Inflammatory macrophage treated with lipopolysaccharide for 1 hour (primary cell): Measurements from ENCODE around the gene TFEB.

Experiments
- DNase-seq, 2 donors: peaks; one replicate each; pipeline ENCODE4 v3.0.0-alpha.2; 2020 to 2022

Gene TFEB

GRCh38 chr6:41721414-41721813 lies 14.0 kb downstream of the TFEB start:
- no peak for DNase-seq

DNA sequence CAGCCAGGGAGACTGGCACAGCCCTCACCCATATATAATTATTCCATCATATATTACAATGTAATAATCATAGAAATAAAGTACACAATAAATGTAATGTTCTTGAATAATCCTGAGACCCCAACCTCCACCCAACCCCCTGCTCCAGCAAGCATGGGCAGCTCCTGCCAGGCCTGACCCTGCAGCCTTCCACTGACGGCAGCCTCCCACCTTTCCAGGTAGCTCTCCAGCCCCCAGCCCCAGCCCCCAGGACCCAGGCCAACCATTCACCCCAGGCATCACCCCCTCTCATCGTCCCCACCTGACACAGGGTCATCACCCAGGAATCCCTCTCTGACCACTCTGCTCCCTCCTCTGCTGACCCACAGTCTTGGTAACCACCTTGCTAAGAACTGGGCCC lies 14.6 kb downstream of the TFEB start:
- no peak for DNase-seq

GRCh38 chr6:41720262-41720620 lies 15.2 kb downstream of the TFEB start:
- DNase-seq = peak; percentile 73 to 98

DNA sequence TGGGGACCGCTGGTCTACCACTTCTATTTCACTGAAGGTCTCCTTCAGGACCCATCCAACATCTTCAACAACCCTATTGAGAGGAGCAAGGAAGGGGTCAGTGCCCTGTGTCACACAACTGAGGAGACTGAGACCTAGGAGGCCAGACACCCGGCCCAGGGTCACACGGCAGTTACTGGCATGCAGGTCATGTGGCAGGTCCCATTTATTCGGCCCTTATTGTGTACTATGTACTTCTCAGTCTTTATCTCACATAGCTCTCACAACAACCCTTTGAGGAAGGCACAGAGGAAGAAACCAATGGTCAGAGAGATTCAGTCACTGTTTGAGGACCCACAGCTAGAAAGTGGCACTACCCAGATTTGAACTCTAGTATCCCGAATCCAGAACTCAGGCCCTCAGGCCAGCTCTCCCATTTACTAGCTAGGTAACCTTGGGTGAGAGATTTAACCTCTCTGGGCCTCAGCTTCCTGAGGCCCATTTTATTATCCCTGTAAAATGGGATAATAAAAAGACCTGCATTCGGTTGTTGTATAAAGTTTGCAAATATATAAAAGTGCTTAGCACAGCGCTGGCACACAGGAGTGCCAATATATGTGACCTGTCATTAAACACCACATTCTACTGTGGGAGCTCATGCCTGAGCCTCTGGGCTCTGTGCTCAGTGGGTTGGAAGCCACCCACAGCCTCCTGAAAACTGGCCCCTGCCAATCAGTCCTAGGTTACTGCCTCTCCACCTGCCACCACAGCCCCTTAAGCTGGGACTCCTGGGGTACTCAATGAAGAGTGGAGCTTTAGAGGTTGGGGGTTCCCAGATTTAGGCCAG lies 15.8 kb downstream of the TFEB start:
- no peak for DNase-seq

- no peak for DNase-seq
Measured at GRCh38 chr6:41718828-41719227, 16.6 kb downstream of the TFEB start.

DNA sequence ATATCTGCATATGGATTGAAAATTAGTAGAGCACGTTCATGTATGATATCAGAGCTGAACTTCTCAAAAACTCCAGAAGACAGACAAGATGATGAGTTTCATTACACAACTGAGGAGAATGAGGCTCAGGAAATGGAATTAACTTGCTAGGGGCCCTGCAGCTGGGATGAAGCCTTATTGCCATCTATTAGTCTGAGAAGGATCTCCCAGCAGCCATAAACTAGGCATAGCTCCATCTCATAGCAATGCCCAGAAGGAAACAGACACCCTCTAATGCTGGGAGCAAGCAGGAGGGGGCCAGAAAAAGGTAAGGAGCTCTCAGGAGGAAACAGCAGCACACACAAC lies 18.0 kb downstream of the TFEB start:
- DNase-seq = no peak

GRCh38 chr6:41716516-41717391 lies 18.7 kb downstream of the TFEB start:
- no peak for DNase-seq

- no peak for DNase-seq
Measured at GRCh38 chr6:41715795-41716515, 19.5 kb downstream of the TFEB start.

DNA sequence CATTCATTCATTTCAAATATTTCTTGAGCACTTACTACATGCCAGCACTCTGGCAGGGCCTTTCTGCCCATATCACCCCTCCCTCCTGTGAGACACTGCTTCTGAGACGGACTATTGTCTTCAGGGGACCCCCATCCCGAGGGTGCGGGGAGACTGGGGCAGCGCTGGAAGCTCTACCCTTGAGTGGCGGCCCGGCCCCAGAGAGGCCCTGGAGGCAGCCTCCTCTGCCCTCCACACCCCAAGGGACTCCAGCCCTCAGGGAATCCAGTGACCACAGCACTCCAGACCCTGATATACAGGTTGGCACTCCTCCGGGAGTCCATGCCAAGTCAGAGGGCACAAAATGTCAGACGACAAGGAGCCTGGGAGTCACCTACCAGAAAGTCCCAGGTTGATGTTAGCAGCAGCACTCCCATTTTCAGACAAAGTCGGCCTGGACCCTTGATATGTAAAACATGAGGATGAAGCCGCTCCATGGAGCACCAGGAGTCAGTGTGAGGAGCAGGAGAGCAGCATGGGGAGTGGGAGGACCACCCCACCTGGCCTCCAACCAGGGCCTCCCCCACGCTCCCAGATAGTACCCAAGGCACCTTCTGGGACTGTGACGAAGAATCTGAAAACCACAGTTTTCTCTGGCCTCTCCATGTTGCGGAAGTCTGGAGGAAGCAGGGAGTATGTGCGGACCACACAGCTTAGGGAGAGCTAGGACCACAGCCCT lies 20.7 kb downstream of the TFEB start:
- DNase-seq = no peak

DNA sequence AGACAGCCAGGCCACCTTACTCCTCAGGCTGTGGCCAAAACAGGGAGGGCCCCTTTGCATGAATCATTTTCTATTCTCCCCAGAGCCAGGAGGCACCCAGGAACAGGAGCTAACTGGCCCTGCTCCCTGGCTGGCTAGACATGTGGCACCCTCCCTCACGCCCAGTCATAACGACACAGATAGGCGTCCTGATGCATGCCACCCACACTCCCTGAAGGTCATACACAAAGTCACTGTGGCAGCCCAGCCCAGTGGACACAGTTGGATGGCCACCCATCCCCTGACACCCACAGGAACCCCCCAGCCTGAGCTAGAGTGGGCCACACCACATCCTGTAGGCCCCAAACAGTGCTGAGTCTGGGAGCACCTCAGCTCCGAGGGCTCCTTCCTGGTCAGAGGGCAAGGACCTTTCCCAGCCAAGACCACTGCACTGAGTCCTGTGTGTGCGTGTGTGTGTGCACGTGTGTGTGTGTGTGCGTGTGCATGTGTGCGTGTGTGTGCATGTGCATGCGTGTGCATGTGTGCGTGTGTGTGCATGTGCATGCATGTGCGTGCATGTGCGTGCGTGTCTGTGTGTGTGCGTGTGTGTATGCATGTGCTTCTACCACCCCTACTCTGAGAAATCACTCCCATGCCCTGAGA lies 21.6 kb downstream of the TFEB start:
- peak in 1 of 2 donors; percentile 68 for DNase-seq

DNA sequence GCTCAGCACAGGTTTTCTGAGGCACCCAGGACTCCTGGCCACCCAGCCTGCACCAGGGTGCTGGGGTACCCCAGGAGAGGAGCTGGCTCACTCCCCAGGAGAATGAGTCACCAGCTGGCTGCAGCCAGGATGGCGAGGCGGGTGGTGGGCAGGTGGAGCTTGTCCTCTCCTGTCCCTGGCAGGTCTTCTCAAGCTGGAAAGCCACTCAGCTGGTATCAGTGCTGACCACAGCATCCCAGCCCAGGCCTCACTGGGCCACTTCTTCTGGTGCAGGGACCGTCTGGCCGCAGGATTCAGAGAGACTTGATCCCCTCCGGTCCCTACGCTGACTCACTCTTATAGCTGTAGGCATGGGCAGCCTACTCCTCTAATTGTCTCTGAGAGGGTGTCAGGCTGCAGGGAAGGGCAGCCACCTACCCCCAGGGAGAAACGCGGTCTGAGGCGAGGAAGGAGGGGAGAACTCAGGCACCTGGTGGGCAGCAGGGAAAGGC lies 22.2 kb downstream of the TFEB start:
- DNase-seq = no peak

DNA sequence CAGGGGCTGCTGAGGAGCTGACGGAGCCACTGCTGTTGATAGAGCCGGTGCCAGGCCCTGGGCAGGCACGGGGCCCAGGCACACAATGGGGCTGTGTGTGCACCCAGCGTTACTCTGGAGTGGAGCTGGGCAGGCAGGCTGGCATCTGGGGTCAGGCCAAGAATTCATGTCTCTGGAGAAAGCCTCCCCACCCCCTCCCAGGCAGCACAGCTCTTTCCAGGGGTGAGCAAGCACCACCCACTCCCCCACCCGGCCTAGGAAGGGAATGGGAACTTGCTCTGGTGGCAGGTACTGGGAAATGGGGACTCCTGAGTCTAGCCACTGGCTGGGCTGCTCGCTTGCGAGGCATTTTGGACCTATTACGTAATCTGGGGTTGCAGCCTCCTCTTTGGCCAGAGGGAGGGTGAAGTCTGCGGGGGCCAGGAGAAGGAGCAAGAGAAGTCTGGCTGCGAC lies 22.7 kb downstream of the TFEB start:
- DNase-seq = no peak

DNA sequence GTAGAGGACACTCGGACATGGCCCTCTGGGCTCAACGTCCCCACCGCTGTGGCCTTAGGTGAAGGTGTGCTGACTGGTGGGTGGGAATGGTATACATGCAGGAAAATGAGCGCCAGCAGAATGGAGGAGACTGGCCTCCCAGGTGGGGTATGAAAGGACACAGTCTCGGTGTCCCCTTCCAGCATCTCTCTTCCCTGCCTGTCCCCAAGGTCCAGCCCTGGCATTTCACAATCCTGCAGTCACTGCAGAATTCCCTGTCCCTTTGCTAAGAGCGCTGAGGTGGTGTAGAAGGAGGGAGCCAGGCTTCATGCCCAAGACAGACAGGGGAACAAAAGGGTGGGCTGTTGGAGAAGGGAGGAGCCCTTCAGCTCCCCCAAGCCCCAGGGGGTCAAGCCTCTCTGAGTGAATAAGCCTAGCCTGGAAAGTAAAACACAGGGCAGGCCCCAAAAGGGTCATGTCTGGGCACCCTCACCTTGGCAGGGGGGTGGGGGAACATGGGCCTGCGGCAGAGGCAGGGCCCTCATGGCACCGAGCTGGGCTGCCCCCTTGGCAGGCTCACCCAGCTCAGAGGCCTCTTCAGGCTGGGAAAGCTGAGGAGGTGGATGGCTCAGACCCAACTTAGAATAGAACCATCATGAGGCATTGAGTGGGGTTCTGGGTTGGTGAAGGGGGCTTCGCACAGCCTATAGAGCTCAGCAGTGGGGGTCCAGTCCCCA lies 23.9 kb downstream of the TFEB start:
- DNase-seq = no peak

DNA sequence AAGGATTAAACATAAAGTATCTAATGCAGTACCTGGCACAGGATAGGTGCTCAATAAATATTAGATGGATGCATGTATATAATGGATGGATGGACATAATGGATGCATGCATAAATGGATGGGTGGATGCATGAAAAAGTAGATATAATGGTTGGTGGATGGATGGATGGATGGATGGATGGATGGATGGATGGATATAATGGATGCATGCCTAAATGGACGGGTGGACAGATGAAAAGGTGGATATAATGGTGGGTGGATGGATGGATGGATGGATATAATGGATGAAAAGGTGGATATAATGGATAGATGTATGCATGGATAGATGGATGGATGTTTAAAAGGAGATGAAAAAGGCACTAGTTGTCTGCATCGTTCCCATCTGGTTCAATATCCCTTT lies 26.0 kb downstream of the TFEB start:
- DNase-seq = no peak

DNA sequence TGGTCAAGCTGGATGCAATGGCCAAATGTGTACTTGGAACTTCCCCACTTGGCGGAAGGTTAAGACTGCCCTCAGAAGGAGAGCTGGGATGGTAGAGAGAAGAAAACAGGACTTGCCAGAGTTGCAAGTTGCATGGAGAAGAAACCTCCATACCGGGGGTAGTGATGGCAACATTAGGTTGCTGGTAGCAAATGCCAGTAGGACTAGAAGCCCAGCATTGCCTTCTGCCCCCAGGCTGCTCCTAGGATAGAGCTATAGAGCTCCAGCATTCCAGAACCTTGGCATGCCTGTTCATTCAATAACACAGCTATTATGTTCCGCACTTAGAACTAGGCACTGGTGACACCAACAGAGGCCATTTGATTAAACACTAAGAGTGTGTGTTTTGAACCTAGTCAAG lies 26.6 kb downstream of the TFEB start:
- no peak for DNase-seq

DNA sequence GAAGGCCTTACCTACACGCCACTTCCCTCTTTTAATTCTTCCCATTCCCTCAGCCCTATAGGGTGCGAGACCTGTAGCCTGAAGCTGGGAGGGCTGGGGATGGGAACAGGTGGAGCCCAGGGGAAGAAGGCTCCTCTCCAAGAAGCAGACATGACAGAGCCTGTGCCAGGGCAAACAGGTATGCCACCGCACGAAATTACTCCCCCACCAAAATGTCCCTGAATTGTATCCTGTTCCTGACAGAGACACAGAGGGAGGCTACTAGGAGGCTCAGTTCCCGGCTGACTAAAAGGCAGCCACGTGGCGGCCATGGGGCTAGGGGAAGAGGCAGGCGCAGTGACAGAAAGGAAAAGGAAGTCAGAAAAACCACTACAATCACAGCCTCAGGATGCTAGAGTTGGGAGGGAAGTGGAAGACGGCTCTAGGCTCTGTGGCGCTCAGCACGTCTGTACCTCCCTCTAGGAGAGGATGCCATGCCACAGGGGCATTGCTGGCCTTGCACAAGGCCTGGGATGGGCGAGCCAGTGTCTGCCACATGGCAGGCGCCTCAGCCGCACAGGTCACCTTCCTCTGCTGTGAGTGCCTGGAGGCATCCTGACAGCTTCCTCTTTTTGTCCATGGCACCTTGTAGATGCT lies 27.7 kb downstream of the TFEB start:
- DNase-seq = peak; percentile 65 to 69

DNA sequence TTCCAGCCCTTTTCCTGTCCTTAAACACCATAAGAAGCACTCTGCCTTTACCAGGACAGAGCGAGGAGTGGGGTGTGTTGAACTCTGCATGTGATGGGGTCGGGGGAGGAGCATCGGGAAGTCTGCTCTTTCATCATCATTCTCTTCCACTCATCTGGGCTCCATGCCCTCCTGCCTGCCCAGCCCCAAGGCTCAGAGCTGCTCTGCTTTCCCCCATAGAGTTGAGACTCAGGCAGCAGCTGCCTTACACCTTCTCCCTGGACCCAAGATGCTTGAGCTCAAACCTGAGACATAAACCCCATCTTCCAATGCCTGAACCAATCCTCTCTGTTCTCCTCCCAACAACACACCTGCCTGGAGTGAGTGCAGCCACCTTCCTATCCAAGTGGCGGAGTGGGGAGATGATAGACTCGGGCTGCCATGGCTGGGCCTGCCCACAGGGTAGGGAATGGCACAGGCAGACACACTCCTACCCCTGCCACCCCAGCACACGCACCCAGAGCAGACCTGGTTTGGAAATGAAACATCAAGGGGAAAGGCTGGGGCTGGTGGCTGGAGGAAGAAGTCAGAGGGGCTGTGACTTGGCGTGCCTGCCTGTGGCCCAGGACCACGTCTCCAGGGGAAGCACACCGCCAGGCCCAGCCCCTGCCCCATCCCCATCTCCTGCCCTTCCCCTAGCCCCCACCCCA lies 28.4 kb downstream of the TFEB start:
- peak; percentile 75 to 89 for DNase-seq

- peak; percentile 87 to 94 for DNase-seq
Measured at GRCh38 chr6:41705996-41706835, 29.2 kb downstream of the TFEB start.

GRCh38 chr6:41705311-41705995 lies 30.0 kb downstream of the TFEB start:
- DNase-seq = peak in 1 of 2 donors; percentile 84
